ENCODE measurements around the gene TMEM51. TPM values are rescaled to one million over a fixed set of nuclear protein-coding genes. Genes with fewer than 3 reads are reported as not detected.
"Not testable (repeated sequence)": the region's sequence is repeated elsewhere in the genome, so short reads cannot be mapped to it uniquely, and the experiment has no call there.

Gene TMEM51
- polyA plus RNA-seq, 3 donors = 17.2 to 18.2 (median 17.3) TPM

- DNase-seq (ENCODE audit: low read depth in 3 of 3, low spot score in 2 of 3) = not testable (repeated sequence)
These were observed 22.0 kb downstream of the TMEM51 start for GRCh38 chr1:15175324-15176094.

DNA sequence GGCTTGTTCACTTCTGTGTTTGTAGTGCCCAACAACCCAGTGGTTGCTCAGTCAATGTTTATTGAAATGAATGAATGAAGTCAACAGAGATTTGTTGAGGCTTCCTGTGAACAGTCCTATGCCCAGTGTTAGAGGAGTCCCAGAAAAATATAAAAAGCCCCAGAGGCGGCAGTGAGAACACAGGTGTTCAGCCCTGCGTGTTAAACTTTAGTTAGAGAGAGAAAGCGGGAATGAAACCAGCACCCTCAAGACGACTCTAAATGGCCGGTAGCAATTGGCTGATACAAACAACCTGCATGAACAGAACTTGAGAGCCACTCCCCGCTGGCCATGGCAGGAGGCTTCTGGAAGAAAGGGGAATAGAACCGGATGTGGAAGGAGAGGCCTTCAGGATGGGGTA lies 22.6 kb downstream of the TMEM51 start:
- no peak for DNase-seq (ENCODE audit: low read depth in 3 of 3, low spot score in 2 of 3)

GRCh38 chr1:15176898-15177665 lies 23.5 kb downstream of the TMEM51 start:
- DNase-seq (ENCODE audit: low read depth in 3 of 3, low spot score in 2 of 3) = no peak

GRCh38 chr1:15177710-15178166 lies 24.2 kb downstream of the TMEM51 start:
- DNase-seq (ENCODE audit: low read depth in 3 of 3, low spot score in 2 of 3) = no peak

- no peak for DNase-seq (ENCODE audit: low read depth in 3 of 3, low spot score in 2 of 3)
These were observed 25.3 kb downstream of the TMEM51 start for GRCh38 chr1:15178571-15179484.

DNA sequence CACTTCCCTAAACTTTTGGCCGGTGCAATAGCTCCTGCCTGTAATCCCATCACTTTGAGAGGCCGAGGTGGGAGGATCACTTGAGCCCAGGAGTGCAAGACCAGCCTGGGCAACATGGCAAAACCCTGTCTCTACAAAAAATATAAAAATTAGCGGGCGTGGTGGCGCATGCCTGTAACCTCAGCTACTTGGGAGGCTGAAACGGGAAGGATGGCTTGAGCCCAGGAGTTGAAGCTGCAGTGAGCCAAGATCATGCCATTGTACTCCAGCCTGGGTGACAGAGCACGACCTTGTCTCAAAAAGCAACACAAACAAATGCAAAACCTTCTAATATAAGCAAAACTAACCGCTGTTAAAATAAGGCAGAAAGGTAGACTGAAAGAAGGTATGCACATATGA lies 25.9 kb downstream of the TMEM51 start:
- DNase-seq (ENCODE audit: low read depth in 3 of 3, low spot score in 2 of 3) = no peak

DNA sequence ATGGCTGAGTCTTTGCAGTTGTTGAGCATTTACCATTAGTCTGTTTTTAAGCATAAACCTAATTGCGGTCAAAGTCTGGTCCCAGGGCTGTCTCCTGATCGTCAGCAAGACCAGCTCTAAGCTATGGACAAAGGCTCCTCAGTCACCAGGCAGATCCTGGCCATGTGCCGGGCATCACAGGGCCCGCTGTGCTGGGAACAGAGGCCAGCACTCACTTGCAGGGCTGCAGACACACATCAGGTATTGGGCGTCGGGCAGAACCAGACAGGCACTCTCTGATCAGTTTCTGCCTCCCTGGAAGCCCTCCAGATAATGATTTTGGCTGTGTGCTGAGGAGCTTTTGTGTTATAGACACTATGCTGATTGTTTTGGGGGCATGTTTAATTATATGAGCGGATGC lies 26.6 kb downstream of the TMEM51 start:
- DNase-seq (ENCODE audit: low read depth in 3 of 3, low spot score in 2 of 3) = no peak

DNA sequence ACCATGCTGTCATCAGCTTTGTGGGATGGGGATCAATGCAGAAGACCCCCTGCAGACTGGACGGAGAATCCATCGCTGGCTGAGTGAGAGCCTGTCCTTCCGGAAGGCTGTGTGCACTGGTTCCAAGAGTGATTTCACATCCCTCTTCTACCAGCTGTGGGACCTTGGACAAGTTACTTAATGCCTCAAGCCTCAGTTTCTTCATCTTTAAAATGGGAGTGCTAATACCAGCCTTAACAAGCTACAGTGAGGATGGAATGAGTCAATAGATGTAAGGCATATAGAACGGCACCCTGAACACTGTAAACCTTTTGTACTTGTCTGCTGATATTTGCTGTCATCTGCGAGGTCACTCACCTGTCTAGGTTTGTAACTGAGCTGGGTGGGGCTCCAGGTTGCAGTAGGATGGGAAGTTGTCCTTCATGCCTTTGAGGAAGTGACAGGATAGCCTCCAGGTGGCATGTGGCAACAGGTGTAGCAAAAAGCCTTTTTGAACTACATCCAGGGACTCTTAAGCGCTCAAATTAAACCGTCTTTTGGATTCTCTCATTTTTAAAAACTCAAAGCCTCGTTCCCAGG lies 27.5 kb downstream of the TMEM51 start:
- no peak for DNase-seq (ENCODE audit: low read depth in 3 of 3, low spot score in 2 of 3)

- no peak for DNase-seq (ENCODE audit: low read depth in 3 of 3, low spot score in 2 of 3)
These were observed 28.0 kb downstream of the TMEM51 start for GRCh38 chr1:15181564-15181963.

DNA sequence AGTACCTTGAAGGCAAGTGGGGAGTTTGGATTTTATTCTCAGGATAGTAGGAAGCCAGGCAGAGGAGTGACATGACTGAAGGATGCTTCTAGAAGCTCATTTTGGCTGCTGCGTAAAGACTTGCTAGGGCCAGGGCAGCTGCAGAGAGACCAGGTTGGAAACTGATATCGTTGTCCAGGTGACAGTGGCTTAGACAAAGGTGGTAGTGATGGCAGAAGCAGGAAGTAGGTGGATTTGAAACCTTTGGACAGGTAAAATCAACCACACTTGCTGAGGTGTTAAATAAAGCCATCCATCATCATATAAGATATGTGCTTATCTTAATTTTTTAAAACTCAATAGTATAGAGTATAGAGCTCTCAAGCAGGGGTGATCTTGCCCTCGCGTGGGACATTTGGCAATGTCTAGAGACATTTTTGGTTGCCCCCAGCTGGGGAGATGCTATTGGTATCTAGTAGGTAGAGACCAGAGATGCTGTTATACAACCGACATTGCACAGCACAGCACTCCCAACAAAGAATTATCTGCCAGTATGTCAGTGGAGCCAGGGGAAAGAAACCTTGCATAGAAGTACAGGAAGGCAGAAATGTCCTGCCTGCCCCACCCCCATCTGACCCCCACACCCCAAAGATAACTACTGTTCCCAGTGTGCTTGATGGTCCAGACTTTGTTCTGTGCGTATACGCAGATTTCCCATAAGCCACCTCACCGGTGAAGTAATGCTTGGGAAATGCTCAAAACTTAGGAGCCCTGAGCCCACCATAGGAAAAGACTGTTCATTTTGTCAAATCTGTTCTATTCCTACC lies 31.1 kb downstream of the TMEM51 start:
- DNase-seq (ENCODE audit: low read depth in 3 of 3, low spot score in 2 of 3) = no peak

DNA sequence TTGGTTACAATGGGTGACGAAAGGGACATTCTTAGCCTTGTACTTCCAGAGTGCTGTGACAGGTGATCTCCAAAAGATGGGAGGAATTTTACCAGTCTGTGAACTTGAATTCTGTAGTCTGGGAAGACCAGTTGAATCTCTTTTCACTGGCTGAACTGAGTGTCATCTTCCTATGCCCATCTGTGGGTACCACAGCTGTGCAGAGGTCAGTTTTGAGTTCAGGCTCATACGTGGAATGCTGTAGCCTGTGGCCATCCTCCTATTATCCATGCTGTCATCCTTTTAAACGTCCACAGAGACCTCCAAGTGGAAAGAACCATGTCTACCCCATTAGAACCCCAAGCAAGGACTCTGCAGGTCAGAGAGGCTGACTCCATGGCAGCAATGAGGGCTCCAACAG lies 32.1 kb downstream of the TMEM51 start:
- DNase-seq (ENCODE audit: low read depth in 3 of 3, low spot score in 2 of 3) = no peak

DNA sequence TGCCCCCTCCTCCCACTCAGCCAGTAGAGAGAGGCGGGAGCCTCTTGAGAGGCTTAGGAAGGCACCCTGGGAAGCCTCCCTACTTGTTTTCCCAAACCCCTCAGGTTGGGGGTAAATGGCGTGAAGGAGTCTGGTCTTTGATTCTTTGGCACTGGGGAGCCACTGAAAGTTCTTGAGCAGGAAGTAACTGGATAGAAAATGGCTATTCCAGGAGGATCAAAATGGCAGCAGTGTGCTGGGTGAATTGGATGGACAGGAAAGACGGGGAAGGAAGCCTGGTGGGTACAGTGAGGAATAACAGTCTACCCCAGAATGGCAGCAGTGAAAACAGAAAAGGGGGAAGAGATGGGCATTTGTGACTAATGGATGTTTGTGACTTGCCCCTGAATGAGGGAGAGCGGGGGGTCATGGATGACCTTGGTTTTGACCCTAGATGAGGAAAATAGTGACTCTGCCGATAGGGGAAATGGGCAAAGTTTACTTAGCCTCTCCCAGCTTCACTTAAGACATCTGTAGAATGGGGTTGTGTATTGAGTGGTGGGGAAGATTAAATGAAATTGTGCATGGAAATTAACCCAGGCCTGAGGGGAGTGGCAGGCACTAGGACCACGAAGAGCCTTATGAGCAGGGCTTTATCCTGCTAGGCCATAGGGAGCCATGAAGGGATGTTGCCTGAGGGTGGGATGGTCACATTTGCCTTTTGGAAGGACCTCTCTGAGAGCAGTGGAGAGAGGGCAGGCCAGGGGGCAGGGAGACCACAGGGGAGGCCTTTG lies 32.7 kb downstream of the TMEM51 start:
- no peak for DNase-seq (ENCODE audit: low read depth in 3 of 3, low spot score in 2 of 3)

DNA sequence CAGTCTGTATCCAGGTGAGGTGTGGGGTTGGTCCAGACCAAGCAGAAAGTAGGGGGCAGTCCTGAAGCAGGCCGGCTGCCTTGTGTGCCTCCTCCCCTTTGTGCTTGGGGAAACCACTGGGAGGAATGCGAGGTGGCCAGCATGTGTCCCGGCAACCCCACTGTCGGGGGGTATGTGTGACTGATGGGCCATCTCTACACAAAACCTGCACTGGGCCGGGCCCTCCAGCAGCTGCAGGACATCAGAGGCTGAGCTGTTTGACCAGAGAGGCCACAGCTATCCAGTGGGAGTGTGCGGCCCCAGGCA lies 33.3 kb downstream of the TMEM51 start:
- DNase-seq (ENCODE audit: low read depth in 3 of 3, low spot score in 2 of 3) = no peak

GRCh38 chr1:15187175-15188129 lies 33.9 kb downstream of the TMEM51 start:
- DNase-seq (ENCODE audit: low read depth in 3 of 3, low spot score in 2 of 3) = no peak

- no peak for DNase-seq (ENCODE audit: low read depth in 3 of 3, low spot score in 2 of 3)
These were observed 34.6 kb downstream of the TMEM51 start for GRCh38 chr1:15188130-15188524.

DNA sequence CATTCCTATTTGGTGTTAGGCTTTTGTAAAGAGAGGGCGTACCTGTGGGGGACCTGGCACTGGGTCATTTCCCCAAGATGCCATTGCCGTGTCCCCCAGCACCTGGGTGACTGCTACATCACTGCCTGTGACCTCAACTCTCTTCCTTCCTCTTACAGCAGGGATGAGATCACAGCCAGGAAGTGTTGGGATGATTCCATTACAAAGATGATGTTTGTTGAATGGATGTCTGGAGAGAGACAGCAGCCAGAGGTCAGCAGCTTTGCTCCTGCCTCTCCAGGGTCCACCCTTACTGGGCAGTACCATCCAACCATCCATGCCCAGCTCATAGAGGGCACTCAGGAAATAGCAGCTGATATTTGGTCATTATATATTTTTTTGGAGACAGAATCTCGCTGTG lies 35.1 kb downstream of the TMEM51 start:
- no peak for DNase-seq (ENCODE audit: low read depth in 3 of 3, low spot score in 2 of 3)

- DNase-seq (ENCODE audit: low read depth in 3 of 3, low spot score in 2 of 3) = no peak
These were observed 36.3 kb downstream of the TMEM51 start for GRCh38 chr1:15189692-15190370.

DNA sequence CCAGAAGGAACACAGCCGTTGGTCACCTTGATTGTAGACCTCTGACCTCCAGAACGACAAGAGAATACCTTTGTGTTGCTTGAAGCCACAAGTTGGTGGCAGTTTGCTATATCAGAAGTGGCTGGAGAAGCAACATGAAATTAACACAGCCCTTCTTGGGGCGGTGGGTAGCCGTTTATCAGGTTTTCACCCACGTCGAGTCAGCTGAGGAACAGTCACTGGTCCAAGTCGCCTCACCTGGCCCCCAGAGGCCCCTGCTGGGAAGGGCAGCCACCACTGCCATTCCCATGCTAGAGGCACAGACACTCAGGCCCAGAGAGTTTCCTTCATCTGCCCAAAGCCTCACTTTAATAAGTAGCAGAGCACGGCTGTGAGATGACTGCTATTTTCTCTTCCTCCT lies 37.7 kb downstream of the TMEM51 start:
- no peak for DNase-seq (ENCODE audit: low read depth in 3 of 3, low spot score in 2 of 3)

Measured in right renal cortex interstitium (tissue), 3 donors.